Thyroid gland (tissue), 4 donors: ENCODE data around the gene FNDC5. TPM values are rescaled to one million over a fixed set of nuclear protein-coding genes. Genes with fewer than 3 reads are reported as not detected.

Source experiments
- DNase-seq, 2 donors: peaks; one replicate each; pipeline ENCODE4 v3.0.0-alpha.2; 2019
- H3K27ac ChIP-seq, 3 donors: fragments of 200-600 bp; sonication (generic); 1 replicate in 2 of 3; 2 replicates in 1 of 3; pipeline ENCODE4 v1.5.1; 2016 to 2019; ENCODE audit warnings: mild to moderate bottlenecking in 1 of 3, moderate library complexity in 1 of 3
- H3K27me3 ChIP-seq: fragments of 200-600 bp; sonication (generic); one replicate; pipeline ENCODE4 v1.5.1; 2019
- H3K36me3 ChIP-seq, 2 donors: fragments of 200-600 bp; sonication (generic); one replicate each; pipeline ENCODE4 v1.5.1; 2016 to 2019
- H3K4me1 ChIP-seq, 2 donors: fragments of 200-600 bp; sonication (generic); one replicate each; pipeline ENCODE4 v1.5.1; 2017 to 2019
- H3K4me3 ChIP-seq, 3 donors: fragments of 200-600 bp; sonication (generic); replicated peaks in 1 of 3; 1 replicate in 2 of 3; 2 replicates in 1 of 3; pipeline ENCODE4 v1.5.1; 2016; ENCODE audit warnings: mild to moderate bottlenecking in 1 of 3
- H3K9me3 ChIP-seq: fragments of 200-600 bp; sonication (generic); one replicate; pipeline ENCODE4 v1.5.1; 2017
- CTCF ChIP-seq, 6 experiments: fragments of 200-600 bp in 3 of 6; fragments of 450-650 bp in 3 of 6; sonication (generic) in 3 of 6; IDR thresholded peaks; one replicate each; pipeline ENCODE4 v1.5.1; 2016 to 2019; ENCODE audit warnings: antibody characterized with exemption in 6 of 6, mild to moderate bottlenecking in 2 of 6, inconsistent platforms in 1 of 6, moderate library complexity in 1 of 6
- POLR2A ChIP-seq, 2 donors: fragments of 450-650 bp; IDR thresholded peaks; one replicate each; pipeline ENCODE4 v1.6.1; 2017; ENCODE audit warnings: antibody characterized with exemption in 2 of 2, mild to moderate bottlenecking in 2 of 2, moderate library complexity in 1 of 2
- WGBS, 2 donors: methylation state at CpG; one replicate each; pipeline ENCODE4 v1.1.5; 2017; 5-methylcytosine and 5-hydroxymethylcytosine counted together
- intact Hi-C: fragments of 100-400 bp; cut with DNase I; formaldehyde crosslinking; loops from one replicate; pipeline ENCODE4 v1.15.1; 2023
- total RNA-seq, 4 donors: library from RNA; depleted of rRNA; stranded (reverse); fragments of >200 nt; gene quantifications; one replicate each; pipeline ENCODE4 v1.2.3, GENCODE V29; 2016

Gene FNDC5
- total RNA-seq, 4 donors from 2014 or later: 0.27 to 4.0 (median 1.5) TPM

- Histone ChIP-seq H3K27ac (no peak overlapping the region), H3K4me3 (no peak overlapping the region), H3K36me3 (no peaks in the 10 kb centered on the region), H3K27me3 (no peaks in the 10 kb centered on the region), H3K9me3 (no peaks in the 10 kb centered on the region), H3K4me1 (peaks cover 14 to 32% of the 10 kb centered on the region in 2 donors)
- DNase-seq: no peak
- 70 to 76% methylated on average over 3 of the region's 3 CpGs for WGBS, 2 donors
- intact Hi-C loops: no loop called here
- TF ChIP-seq CTCF (IDR thresholded peaks at IDR 0.05) (no peak), POLR2A (IDR thresholded peaks at IDR 0.05) (no peak)
These were observed 4.9 kb downstream of the FNDC5 start for GRCh38 chr1:32865639-32866405.

- intact Hi-C loops: no loop called here
- no peaks in the 10 kb centered on the region for H3K27me3 ChIP-seq
- H3K36me3 ChIP-seq: no peaks in the 10 kb centered on the region
- TF ChIP-seq POLR2A (IDR thresholded peaks at IDR 0.05) (no peak), CTCF (IDR thresholded peaks at IDR 0.05) (no peak)
- WGBS, 2 donors: 89 to 94% methylated on average over 8 of the region's 8 CpGs
- DNase-seq: no peak
- H3K4me3 ChIP-seq: no peak overlapping the region
- no peaks in the 10 kb centered on the region for H3K9me3 ChIP-seq
- peaks cover 14 to 26% of the 10 kb centered on the region in 2 donors for H3K4me1 ChIP-seq
- peak overlapping the region in 1 of 3 donors; percentile 34 for H3K27ac ChIP-seq
These were observed 6.2 kb downstream of the FNDC5 start for GRCh38 chr1:32864375-32865019.

- intact Hi-C loops: no loop called here
- Histone ChIP-seq H3K27ac (peak overlapping the region in 1 of 3 donors; percentile 34), H3K36me3 (no peaks in the 10 kb centered on the region), H3K4me3 (no peak overlapping the region), H3K9me3 (no peaks in the 10 kb centered on the region), H3K4me1 (peaks cover 14 to 26% of the 10 kb centered on the region in 2 donors), H3K27me3 (no peaks in the 10 kb centered on the region)
- no peak for TF ChIP-seq POLR2A (IDR thresholded peaks at IDR 0.05)
- TF ChIP-seq CTCF (IDR thresholded peaks at IDR 0.05): no peak
- no peak for DNase-seq
- 76 to 95% methylated on average over 1 of the region's 1 CpG for WGBS, 2 donors
These were observed 6.8 kb downstream of the FNDC5 start for GRCh38 chr1:32863881-32864245.

GRCh38 chr1:32863218-32863880 is 7.4 kb downstream of the FNDC5 start:
- intact Hi-C loops: no loop called here
- H3K27ac ChIP-seq: peak overlapping the region in 1 of 3 donors; percentile 34
- TF ChIP-seq POLR2A (IDR thresholded peaks at IDR 0.05) (no peak), CTCF (IDR thresholded peaks at IDR 0.05) (no peak)
- no peak overlapping the region for H3K4me3 ChIP-seq
- peaks cover 14 to 26% of the 10 kb centered on the region in 2 donors for H3K4me1 ChIP-seq
- no peak for DNase-seq
- WGBS, 2 donors: 62 to 63% methylated on average over 4 of the region's 4 CpGs
- no peaks in the 10 kb centered on the region for H3K27me3 ChIP-seq
- no peaks in the 10 kb centered on the region for H3K36me3 ChIP-seq
- no peaks in the 10 kb centered on the region for H3K9me3 ChIP-seq
